Nephron (organoid): ENCODE results near the gene MRPL10.

Source experiments
- H3K27ac Mint-ChIP-seq, 3 experiments: 2 replicates each; pipeline ENCODE4 v1.8.0; 2020; ENCODE audit warnings: mixed read lengths in 3 of 3, mild to moderate bottlenecking in 2 of 3, moderate library complexity in 1 of 3
- H3K27me3 Mint-ChIP-seq: 2 replicates; pipeline ENCODE4 v1.8.0; 2021; ENCODE audit warnings: low read depth, mild to moderate bottlenecking, moderate library complexity, mixed read lengths
- H3K36me3 Mint-ChIP-seq: 2 replicates; pipeline ENCODE4 v1.8.0; 2020; ENCODE audit warnings: low read depth, mixed read lengths
- H3K4me1 Mint-ChIP-seq: 2 replicates; pipeline ENCODE4 v1.8.0; 2020; ENCODE audit warnings: mixed read lengths
- H3K4me3 Mint-ChIP-seq, 3 experiments: 2 replicates each; pipeline ENCODE4 v1.8.0; 2020; ENCODE audit warnings: mild to moderate bottlenecking in 3 of 3, mixed read lengths in 3 of 3, moderate library complexity in 2 of 3
- H3K9me3 Mint-ChIP-seq: 2 replicates; pipeline ENCODE4 v1.8.0; 2020; ENCODE audit warnings: mixed read lengths
- TF ChIP-seq, protein P1 (sequence below), 3 experiments: fragments of 200-600 bp; sonication (generic); IDR thresholded peaks; one replicate each; pipeline ENCODE4 v1.5.0; 2021; ENCODE audit warnings: antibody characterized with exemption in 3 of 3; ENCODE audit not compliant: unreplicated experiment in 3 of 3

MRPL10 gene

DNA sequence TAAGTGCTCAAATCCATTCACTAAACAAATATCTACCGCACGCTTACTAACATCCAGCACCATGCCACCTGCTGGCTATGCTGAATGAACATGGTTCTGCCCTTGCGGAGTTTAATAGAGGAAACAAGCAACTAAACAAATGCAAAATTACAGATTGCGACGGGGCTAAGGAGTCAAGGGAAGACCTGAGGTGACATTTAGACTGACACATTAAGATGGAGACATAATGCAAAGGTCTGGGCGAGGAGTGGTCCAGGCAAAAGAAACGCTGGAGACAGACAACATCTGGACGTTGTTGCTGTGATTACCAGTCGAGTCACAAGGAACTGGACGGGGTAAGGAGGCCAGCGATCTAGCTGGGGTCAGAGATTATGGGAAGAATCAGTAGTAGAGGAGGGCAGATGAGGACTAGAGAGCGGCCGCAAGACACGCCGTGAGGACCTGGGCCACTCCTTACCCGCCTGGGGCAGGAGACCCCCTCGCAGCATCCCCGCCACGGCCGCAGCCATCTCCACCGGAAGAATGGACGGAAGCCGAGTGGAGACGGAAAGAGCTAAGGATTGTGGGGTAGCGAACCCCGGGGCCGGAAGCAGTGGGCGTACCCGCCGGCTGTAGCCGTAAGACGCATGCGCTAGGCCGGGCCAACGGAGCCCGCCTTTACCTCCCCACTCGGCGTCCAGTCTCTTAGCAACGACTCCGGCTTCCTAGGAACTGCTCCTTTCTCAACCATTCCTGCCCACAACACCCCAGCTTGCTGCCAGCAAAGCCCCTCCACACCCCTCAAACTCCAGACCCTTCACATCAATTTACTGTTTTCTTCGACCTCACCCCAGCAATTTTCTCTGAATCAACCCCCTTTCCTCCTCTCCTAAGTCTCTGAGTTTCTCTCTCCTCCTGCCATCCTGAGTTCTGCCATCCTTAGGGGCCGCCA is at the start of gene MRPL10, which contains the start of gene LRRC46:
Gene MRPL10 (minus strand): TSS at position 539 of the 931 bp plus-strand sequence. CDS start 30 bp downstream, at position 509.
Gene LRRC46 (plus strand): TSS at position 668 of the 931 bp plus-strand sequence. CDS start 320 bp downstream, outside the sequence.
- Mint-ChIP-seq H3K27ac (peak within 1 kb of the TSS; percentile 52 to 92 (median 90)), H3K4me3 (peak within 1 kb of the TSS; percentile 90 to 93 (median 92)), H3K27me3 (no peaks in the 10 kb centered on the region), H3K4me1 (peaks cover 15% of the 10 kb centered on the region), H3K36me3 (peaks cover 23% of the 10 kb centered on the region), H3K9me3 (no peaks in the 10 kb centered on the region)
- TF ChIP-seq, protein P1, sequence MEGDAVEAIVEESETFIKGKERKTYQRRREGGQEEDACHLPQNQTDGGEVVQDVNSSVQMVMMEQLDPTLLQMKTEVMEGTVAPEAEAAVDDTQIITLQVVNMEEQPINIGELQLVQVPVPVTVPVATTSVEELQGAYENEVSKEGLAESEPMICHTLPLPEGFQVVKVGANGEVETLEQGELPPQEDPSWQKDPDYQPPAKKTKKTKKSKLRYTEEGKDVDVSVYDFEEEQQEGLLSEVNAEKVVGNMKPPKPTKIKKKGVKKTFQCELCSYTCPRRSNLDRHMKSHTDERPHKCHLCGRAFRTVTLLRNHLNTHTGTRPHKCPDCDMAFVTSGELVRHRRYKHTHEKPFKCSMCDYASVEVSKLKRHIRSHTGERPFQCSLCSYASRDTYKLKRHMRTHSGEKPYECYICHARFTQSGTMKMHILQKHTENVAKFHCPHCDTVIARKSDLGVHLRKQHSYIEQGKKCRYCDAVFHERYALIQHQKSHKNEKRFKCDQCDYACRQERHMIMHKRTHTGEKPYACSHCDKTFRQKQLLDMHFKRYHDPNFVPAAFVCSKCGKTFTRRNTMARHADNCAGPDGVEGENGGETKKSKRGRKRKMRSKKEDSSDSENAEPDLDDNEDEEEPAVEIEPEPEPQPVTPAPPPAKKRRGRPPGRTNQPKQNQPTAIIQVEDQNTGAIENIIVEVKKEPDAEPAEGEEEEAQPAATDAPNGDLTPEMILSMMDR (IDR thresholded peaks at IDR 0.05; ENCODE audit: unreplicated experiment in 3 of 3): peak in 2 of 3 experiments; percentile 43 to 53

GRCh38 chr17:47879776-47880454 is 48.6 kb upstream of the MRPL10 start:
- Mint-ChIP-seq H3K36me3 (no peaks in the 10 kb centered on the region), H3K4me3 (no peak overlapping the region), H3K27ac (no peak overlapping the region), H3K9me3 (no peaks in the 10 kb centered on the region), H3K4me1 (peaks cover 51% of the 10 kb centered on the region), H3K27me3 (peaks cover 64% of the 10 kb centered on the region)
- TF ChIP-seq, protein P1 (IDR thresholded peaks at IDR 0.05; ENCODE audit: unreplicated experiment in 3 of 3): no peak

DNA sequence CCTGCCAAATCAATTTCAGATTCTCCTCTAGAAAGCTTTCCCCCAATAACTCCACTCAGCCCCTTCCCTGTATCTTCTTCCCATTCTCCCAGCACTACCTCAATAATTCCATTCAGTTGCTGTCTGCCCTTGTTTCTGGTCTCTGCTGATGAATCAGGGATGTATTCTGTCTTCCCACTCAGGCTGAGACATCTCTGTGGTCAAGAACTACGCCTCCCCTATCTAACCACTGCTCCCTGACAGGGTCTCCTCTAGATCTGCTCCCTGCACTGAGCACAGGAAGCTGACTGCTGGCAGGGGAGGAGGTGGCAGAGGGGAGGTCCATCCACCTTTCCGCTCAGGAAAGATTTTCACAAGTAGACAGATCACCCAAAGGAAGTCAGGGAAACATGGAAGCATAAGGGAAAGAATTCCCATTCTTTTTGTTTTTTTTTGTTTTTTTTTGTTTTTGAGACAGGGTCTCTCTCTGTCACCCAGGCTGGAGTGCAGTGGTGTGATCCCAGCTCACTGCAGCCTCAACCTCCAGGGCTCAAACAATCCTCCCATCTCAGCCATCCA is 47.8 kb upstream of the MRPL10 start:
- Mint-ChIP-seq H3K4me1 (peaks cover 49% of the 10 kb centered on the region), H3K27me3 (peaks cover 66% of the 10 kb centered on the region), H3K27ac (peak overlapping the region in 1 of 3 experiments; percentile 50), H3K9me3 (no peaks in the 10 kb centered on the region), H3K36me3 (no peaks in the 10 kb centered on the region), H3K4me3 (peak overlapping the region in 1 of 3 experiments; percentile 0)
- TF ChIP-seq, protein P1 (IDR thresholded peaks at IDR 0.05; ENCODE audit: unreplicated experiment in 3 of 3): no peak

DNA sequence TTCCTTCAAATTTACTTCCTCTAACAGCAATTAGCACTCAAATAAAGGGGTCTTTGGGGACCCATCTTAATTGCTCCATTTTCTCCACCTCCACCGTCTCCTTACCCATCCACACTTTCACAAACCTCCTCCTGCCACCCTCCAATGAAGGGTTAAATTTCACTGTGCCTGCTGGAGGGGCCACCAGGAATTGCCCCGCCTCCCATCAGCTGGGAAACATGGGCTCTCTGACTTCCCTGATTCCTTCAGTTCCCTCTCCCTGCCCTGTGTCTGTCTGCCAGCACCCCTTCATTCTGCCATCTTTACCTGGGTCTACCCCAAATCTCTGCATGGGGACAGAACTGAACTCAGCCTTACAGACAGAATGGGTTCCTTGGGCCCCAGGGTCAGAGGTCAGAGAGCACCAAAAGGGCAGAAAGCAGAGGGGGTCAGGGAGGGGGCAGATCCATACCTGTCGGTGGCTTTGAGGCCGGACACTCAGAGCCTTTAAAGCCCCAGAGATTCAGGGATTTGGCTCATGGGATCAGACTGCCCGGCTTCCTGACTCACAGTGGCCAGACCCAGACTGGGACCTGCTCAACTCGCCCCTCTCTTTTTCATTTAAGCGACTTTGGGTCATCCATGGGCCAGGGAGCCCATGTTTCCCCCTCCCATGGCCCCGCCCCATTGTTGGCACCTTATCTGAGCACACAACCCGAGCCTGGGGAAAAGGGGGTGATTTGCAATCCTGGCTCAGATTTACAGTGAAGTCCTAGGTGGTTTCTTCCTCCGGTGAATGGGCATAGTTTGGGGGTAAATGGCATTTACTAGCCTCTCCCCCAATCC is 47.1 kb upstream of the MRPL10 start:
- TF ChIP-seq, protein P1 (IDR thresholded peaks at IDR 0.05; ENCODE audit: unreplicated experiment in 3 of 3): no peak
- Mint-ChIP-seq H3K4me3 (no peak overlapping the region), H3K36me3 (no peaks in the 10 kb centered on the region), H3K27me3 (peaks cover 66% of the 10 kb centered on the region), H3K9me3 (no peaks in the 10 kb centered on the region), H3K27ac (peak overlapping the region in 1 of 3 experiments; percentile 50), H3K4me1 (peaks cover 44% of the 10 kb centered on the region)

GRCh38 chr17:47877368-47878034 is 46.2 kb upstream of the MRPL10 start:
- H3K36me3 Mint-ChIP-seq: no peaks in the 10 kb centered on the region
- TF ChIP-seq, protein P1 (IDR thresholded peaks at IDR 0.05; ENCODE audit: unreplicated experiment in 3 of 3): no peak
- H3K9me3 Mint-ChIP-seq: no peaks in the 10 kb centered on the region
- H3K4me1 Mint-ChIP-seq: peaks cover 47% of the 10 kb centered on the region
- H3K27me3 Mint-ChIP-seq: peaks cover 68% of the 10 kb centered on the region
- peak overlapping the region in 1 of 3 experiments; percentile 10 for H3K4me3 Mint-ChIP-seq
- peak overlapping the region in 1 of 3 experiments; percentile 20 for H3K27ac Mint-ChIP-seq
